ENCODE results near the gene ESR2.

The ESR2 gene

GRCh38 chr14:64035143-64035542 is 259.0 kb downstream of the ESR2 start:
- peak; percentile 48 for DNase-seq (ENCODE audit: low read depth)
